Measurements from ENCODE around the gene AP4B1.
A peak's percentile ranks its signal among the peaks of the same experiment; 100 is the strongest.

The AP4B1 gene

GRCh38 chr1:113891631-113892220 lies 12.9 kb downstream of the AP4B1 start:
- no peak for DNase-seq

- no peak for DNase-seq
Measured at GRCh38 chr1:113890816-113891215, 13.8 kb downstream of the AP4B1 start.

DNA sequence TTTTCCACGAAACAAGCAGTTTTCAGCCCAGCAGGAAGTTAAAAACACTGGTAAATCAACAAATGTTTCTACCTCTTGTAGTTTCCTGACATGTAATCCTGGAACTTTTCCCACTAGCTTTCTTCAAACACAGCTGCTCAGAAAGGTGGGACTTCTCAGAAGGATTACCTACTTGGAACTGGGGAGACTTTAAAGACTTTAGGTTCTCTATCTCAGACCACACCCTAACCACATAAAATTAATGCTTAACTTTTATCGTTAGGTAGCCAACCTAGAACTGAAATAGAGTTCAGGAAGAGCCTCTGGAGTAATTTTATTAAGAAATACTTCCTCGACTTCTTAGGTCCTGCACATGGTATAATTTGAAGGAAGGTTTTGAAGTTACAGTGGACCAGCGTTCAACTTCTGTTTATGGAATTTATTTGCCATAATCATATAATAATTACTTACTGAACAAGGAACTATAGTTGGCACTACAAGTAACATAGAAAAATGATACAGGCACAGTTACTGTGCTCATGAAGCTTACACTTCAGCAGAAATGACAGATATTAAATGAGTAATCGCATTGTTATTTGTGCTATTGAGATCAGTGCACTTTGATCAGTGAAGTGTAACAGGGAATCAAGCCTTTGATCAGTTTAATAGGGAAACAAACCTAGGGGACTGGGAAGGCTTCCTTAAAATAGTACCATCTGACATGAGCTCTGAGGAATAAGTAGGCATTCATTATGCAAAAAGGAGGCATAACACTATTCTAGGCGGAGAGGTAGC lies 17.0 kb downstream of the AP4B1 start, which contains the start of gene BCL2L15:
BCL2L15 (minus strand) TSS at position 180 of the 774 bp plus-strand sequence. CDS start 206 bp downstream, outside the sequence.
- DNase-seq: no peak

DNA sequence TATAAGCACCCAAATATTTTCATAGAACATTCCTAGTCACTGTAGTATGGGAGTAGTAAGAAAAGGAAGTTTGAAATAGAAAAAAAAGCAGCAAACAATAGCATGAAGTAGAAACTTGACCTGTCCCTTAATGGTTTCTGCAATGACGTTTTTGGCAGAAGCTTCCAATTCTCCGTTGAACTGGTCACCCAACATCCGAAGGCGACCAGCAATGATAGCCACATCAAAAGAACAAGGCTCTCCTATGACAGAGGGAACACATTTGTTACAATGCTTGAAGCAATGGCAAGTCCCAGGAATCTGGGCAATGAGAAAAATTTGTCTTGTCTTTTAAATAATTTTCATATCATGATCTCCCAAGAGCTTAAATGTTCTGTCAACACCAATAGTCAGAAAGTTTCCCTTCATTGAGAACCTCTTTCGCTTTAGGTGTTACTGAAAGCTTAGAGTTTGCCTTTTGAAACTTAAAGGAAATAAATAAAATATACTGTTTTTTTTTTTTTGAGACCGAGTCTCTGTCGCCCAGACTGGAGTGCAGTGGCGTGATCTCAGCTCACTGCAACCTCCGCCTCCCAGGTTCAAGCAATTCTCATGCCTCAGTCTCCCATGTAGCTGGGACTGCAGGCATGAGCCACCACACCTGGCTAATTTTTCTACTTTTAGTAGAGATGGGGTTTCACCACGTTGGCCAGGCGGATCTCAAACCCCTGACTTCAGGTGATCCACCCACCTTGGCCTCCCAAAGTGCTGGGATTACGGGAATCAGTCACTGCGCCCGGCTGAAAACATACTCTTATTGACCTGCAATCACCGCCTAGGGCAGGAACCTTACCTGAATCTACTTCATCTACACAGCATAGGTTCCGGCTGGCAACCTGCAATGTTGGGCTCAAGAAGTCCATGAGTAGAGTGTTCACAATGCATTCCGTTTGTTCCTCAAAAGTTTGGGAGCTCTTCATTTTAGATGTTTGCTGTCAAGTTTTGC lies 17.9 kb downstream of the AP4B1 start:
- DNase-seq: no peak

DNA sequence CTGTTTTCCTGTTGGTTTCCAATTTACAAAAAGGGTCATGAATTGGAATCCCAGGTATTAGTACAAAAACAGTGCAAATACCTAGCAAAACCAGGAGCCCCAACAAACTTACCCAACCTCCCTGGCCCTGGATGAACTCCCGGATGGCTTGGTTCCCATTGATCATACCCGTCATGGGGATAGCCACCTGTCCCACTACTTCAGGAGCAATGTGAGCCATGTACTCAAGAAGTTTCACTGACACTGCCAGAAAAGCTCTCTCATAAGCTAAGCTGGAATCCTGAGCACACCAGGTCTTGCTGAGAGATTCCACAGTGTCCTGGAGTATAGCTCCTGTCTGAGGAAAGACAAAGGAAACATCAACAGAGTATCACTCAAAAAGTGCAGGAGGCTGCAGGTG lies 22.9 kb downstream of the AP4B1 start:
- no peak for DNase-seq

DNA sequence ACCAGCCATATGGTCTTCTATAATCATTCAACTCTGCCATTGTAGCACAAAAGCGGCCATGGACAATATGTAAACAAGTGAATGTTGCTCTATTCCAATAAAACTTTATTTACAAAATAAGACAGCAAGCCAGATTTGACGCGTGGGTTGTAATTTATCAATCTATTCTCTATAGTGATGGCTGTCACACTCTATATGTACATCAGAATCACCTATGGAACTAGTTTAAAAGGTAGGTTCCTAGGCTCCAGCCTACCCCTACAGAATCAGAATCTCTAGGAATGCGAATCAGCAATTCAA lies 24.9 kb downstream of the AP4B1 start:
- DNase-seq: no peak

DNA sequence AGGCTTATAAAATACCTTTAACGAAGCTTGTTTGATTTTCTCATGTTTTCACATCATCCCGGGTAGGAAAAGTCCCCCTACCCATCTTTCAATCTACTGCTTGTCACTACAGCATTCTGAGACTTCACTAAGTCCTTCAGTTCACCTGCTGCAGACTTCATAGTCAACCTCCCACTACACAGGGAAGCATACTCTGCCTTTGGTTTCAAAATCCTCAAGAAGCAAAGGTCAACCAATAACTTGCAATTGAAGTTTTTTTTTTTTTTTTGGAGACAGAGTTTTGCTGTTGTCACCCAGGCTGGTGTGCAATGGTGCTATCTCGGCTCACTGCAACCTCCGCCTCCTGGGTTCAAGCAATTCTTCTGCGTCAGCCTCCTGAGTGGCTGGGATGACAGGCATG lies 28.4 kb downstream of the AP4B1 start:
- DNase-seq: no peak

- DNase-seq: no peak
Measured at GRCh38 chr1:113875714-113876113, 28.9 kb downstream of the AP4B1 start.

GRCh38 chr1:113874012-113874879 lies 30.4 kb downstream of the AP4B1 start:
- no peak for DNase-seq

DNA sequence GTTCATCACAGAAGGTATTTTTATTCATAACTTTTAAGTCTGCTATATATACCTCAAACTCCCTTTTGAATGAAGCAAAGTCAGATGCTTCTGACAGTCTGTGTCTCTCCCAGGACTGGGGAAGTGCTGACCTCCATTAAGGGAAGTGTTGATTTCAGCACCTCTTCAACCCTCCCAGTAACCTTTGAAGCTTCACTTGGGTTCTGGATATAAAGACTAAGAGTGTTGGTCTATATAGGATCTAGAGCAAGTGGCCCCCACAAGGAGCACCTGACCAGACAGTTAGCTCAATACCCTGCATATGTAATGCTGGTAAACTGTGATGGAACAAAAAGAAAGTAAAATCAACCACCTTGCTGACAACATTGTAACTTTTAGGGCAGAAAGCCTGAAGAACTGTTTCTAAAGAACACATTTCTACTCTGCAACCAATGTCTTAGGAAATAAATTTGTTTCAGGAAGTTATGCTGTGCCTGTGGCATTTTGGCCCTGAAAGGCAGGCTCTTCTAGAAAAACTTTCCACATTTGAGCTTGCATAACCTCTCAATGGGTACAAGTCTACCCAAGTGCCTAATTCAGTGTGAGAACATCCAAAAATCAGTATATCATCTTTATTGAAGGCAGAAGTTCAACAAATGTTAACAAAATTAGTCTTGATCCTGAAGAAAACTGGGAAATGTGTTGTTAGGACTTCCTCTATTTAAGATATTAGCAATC lies 32.2 kb downstream of the AP4B1 start:
- DNase-seq: no peak

DNA sequence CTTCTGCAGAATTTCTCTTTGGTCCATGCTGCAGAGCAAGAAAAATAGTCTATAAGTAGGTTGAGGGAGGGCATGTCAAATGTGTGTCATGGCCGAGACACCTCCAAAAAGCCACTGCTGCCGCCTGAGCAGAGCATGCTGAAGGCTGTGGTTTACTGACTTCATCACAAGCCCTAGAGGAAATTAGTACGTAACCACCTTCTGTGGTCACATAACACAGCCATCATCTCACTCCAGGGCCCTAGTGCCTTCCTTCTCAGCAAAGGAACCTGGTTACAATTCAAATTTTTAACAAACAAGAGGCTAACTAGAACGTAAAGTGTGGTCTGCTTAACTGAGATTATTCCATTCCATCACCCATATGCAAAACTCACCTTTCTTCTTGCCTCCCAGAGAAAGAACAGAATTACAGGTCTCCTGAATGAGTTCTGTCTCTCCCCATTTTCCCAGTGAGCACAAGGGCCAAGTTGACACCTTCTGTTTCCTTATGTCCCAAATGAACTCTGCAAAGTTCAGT lies 32.9 kb downstream of the AP4B1 start, which contains the start of gene PTPN22:
PTPN22 (minus strand) TSS at position 116 of the 517 bp plus-strand sequence.
- peak; percentile 74 for DNase-seq

GRCh38 chr1:113870778-113871177 lies 33.8 kb downstream of the AP4B1 start:
- no peak for DNase-seq

DNA sequence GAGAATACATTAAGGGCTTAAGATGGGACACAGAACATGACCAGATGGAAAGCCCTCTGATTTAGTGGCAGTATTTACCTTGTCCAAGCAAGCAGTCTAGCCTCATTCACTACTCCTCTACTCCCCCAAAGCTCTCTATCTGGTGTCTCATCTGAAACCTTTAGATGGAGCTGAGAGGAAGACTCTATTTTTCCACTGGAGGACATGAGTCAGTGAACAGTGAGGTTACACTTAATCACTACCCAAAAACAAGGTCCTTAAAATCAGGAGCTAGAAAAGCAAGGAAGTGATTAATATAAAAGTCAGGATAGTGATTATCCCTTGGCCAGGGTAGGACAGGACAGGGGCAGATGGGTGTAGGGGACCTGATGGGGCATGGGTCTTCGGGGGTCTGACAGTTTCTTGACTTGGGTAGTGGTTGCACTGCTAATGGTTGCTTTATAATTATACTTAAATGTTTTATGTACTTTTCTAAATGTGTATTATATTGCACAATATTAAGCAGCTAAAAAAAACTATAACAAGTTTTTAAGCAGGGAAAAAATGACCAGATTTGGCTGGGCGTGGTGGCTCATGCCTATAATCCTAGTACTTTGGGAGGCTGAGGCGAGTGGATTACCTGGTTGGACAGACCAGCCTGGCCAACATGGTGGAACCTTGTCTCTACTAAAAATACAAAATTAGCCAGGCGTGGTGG lies 36.1 kb downstream of the AP4B1 start:
- DNase-seq: no peak

- DNase-seq: no peak
Measured at GRCh38 chr1:113861641-113862040, 43.0 kb downstream of the AP4B1 start.

DNA sequence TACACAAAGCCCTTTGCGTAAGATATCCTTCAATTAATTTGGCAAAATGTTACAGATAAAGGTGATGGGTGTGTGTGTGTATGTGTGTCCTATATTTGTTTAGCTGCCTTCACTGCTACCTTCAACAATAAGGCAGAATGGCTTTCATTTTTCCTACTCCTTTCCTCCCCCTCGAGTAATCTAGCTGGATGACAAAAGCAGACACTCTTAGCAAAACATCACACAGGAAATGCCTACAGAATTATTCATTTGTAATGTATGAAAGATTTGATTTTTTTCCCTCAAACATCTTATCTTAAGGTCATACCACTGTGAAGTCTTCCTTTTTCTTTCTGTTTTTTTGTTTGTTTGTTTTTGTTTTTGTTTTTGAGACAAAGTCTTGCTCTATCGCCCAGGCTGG lies 43.7 kb downstream of the AP4B1 start:
- DNase-seq: no peak

GRCh38 chr1:113859478-113860175 lies 45.0 kb downstream of the AP4B1 start:
- DNase-seq: no peak

GRCh38 chr1:113858982-113859381 lies 45.6 kb downstream of the AP4B1 start:
- no peak for DNase-seq

DNA sequence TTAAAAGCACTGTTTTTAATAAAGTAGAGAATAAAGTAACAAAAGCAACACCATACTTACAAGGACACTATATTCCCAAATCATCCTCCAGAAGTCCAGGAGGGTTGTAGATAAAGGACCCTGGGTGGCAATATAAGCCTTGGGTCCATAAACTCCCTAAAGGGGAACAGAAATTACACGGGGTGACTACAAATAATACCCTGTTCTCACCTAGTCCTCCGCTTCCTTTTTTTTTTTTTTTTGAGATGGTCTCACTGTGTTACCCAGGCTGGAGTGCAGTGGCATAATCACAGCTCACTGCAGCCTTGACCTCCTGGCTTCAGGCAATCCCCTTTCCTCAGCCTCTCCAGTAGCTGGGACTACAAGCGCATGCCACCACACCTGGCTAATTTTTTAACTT lies 46.2 kb downstream of the AP4B1 start:
- no peak for DNase-seq

DNA sequence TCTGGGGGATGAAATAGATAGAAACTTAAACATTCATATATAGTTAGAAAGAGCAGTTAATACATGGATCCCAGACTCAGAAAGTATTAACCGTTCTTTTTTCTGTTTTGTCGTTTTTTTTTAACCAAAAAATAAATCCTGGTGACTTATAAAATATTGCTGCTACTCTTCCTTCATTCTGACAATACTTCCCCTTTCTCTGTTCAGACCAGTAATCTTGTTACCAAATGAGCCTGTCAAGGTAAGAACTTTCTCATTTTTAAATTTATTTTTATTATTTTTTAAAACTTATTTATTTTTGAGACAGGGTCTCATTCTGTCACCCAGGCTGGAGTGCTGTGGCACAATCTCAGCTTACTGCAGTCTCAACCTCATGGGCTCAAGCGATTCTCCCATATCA lies 46.8 kb downstream of the AP4B1 start:
- no peak for DNase-seq

- no peak for DNase-seq
Measured at GRCh38 chr1:113856401-113856790, 48.2 kb downstream of the AP4B1 start.

Measured in activated CD4-positive, alpha-beta T cell treated with anti-CD3 and anti-CD28 coated beads for 1 hour (primary cell).